Smooth muscle cell (in vitro differentiated cells): Measurements from ENCODE around the gene ELOVL1. TPM values are rescaled to one million over a fixed set of nuclear protein-coding genes. Genes with fewer than 3 reads are reported as not detected.

Experiments
- DNase-seq: peaks from one replicate; lab custom pipeline; 2025; ENCODE audit not compliant: unreplicated experiment; lab: John Stamatoyannopoulos, UW
- H2AFZ ChIP-seq: fragments of 200-600 bp; sonication (generic); 2 replicates; pipeline ENCODE4 v1.6.0; 2016; ENCODE audit warnings: antibody characterized with exemption, low read depth, mild to moderate bottlenecking
- H3F3A ChIP-seq: fragments of 200-600 bp; sonication (generic); 2 replicates; pipeline ENCODE4 v1.6.0; 2017; ENCODE audit warnings: antibody characterized with exemption, low read depth
- H3K27ac ChIP-seq: fragments of 200-600 bp; sonication (generic); 2 replicates; pipeline ENCODE4 v1.5.1; 2016; ENCODE audit warnings: low read depth, mild to moderate bottlenecking
- H3K27me3 ChIP-seq: fragments of 200-600 bp; sonication (generic); 2 replicates; pipeline ENCODE4 v1.6.1; 2016; ENCODE audit warnings: low read depth, mild to moderate bottlenecking
- H3K36me3 ChIP-seq: fragments of 200-600 bp; sonication (generic); 2 replicates; pipeline ENCODE4 v1.5.1; 2016; ENCODE audit warnings: low read depth
- H3K4me1 ChIP-seq: fragments of 200-600 bp; sonication (generic); 2 replicates; pipeline ENCODE4 v1.5.1; 2016; ENCODE audit warnings: low read depth
- H3K4me2 ChIP-seq: fragments of 200-600 bp; sonication (generic); 2 replicates; pipeline ENCODE4 v1.6.0; 2016; ENCODE audit warnings: mild to moderate bottlenecking
- H3K4me3 ChIP-seq: fragments of 200-600 bp; sonication (generic); 2 replicates; pipeline ENCODE4 v1.5.1; 2016; ENCODE audit warnings: mild to moderate bottlenecking
- H3K79me2 ChIP-seq: fragments of 200-600 bp; sonication (generic); 2 replicates; pipeline ENCODE4 v1.6.0; 2016; ENCODE audit warnings: low read depth, mild to moderate bottlenecking
- H3K9ac ChIP-seq: fragments of 200-600 bp; sonication (generic); 2 replicates; pipeline ENCODE4 v1.6.0; 2016; ENCODE audit warnings: low read depth
- H3K9me3 ChIP-seq: fragments of 200-600 bp; sonication (generic); replicated peaks from 2 replicates; pipeline ENCODE4 v1.5.1; 2016; ENCODE audit warnings: low read depth
- H4K20me1 ChIP-seq: fragments of 200-600 bp; sonication (generic); 2 replicates; pipeline ENCODE4 v1.6.0; 2016; ENCODE audit warnings: low read depth
- CTCF ChIP-seq: fragments of 200-600 bp; sonication (generic); IDR thresholded peaks from 2 replicates; pipeline ENCODE4 v1.5.1; 2017; ENCODE audit warnings: borderline replicate concordance, mild to moderate bottlenecking, antibody characterized with exemption; ENCODE audit not compliant: insufficient read depth, poor library complexity, severe bottlenecking
- WGBS: methylation state at CpG from one replicate; pipeline ENCODE4 v1.1.7; 2016; ENCODE audit warnings: low lambda C conversion rate; 5-methylcytosine and 5-hydroxymethylcytosine counted together
- polyA plus RNA-seq: library from polyadenylated mRNA; unstranded; fragments of >200 nt; fragmentation: Nextera tagmentation; extraction: Ambion mirVana; gene quantifications from 2 replicates; pipeline ENCODE4 v1.2.1, GENCODE V29; 2016
- total RNA-seq: library from RNA; depleted of rRNA; stranded (reverse); fragments of >200 nt; gene quantifications from 2 replicates; pipeline ENCODE4 v1.2.3, GENCODE V29; 2014

Gene ELOVL1
- total and polyA plus RNA-seq, 2 experiments from 2014 or later, result 101 to 109 TPM

GRCh38 chr1:43388613-43389012, 20.8 kb upstream of the ELOVL1 start:
- H3K27me3 ChIP-seq, result no peaks in the 10 kb centered on the region
- H3K79me2 ChIP-seq, result peaks cover 56% of the 10 kb centered on the region
- H2AFZ ChIP-seq, result no peak overlapping the region
- peaks cover 16% of the 10 kb centered on the region for H3K4me1 ChIP-seq
- H4K20me1 ChIP-seq, result peaks cover 27% of the 10 kb centered on the region
- H3K27ac ChIP-seq, result peak overlapping the region; percentile 64
- peaks cover 5% of the 10 kb centered on the region for H3K36me3 ChIP-seq
- H3F3A ChIP-seq, result no peaks in the 10 kb centered on the region
- WGBS, result 70% methylated on average over 3 of the region's 3 CpGs
- H3K4me2 ChIP-seq, result peak overlapping the region; percentile 91
- TF ChIP-seq CTCF, result no peak
- H3K9ac ChIP-seq, result peak overlapping the region; percentile 83
- no peaks in the 10 kb centered on the region for H3K9me3 ChIP-seq
- H3K4me3 ChIP-seq, result peak overlapping the region; percentile 74
- DNase-seq, result no peak

- DNase-seq, result no peak
- Histone ChIP-seq H3K4me1 (peaks cover 16% of the 10 kb centered on the region), H3K27ac (peak overlapping the region; percentile 64), H3K9ac (peak overlapping the region; percentile 83), H3K27me3 (no peaks in the 10 kb centered on the region), H3K4me2 (peak overlapping the region; percentile 91), H2AFZ (no peak overlapping the region), H3K4me3 (peak overlapping the region; percentile 74), H3K9me3 (no peaks in the 10 kb centered on the region), H4K20me1 (peaks cover 27% of the 10 kb centered on the region), H3K79me2 (peaks cover 51% of the 10 kb centered on the region), H3K36me3 (peaks cover 5% of the 10 kb centered on the region), H3F3A (no peaks in the 10 kb centered on the region)
- 83% methylated on average over 4 of the region's 4 CpGs for whole genome bisulfite sequencing
- TF ChIP-seq CTCF, result no peak
These were observed 20.3 kb upstream of the ELOVL1 start for GRCh38 chr1:43387976-43388599.

GRCh38 chr1:43386676-43387075, 18.9 kb upstream of the ELOVL1 start:
- Histone ChIP-seq H3K79me2 (peaks cover 42% of the 10 kb centered on the region), H4K20me1 (peaks cover 27% of the 10 kb centered on the region), H3K9ac (no peak overlapping the region), H3K36me3 (peaks cover 5% of the 10 kb centered on the region), H3K4me1 (peaks cover 16% of the 10 kb centered on the region), H3K4me3 (no peak overlapping the region), H3K4me2 (no peak overlapping the region), H3K27ac (peak overlapping the region; percentile 64), H3K27me3 (no peaks in the 10 kb centered on the region), H2AFZ (no peak overlapping the region), H3K9me3 (no peaks in the 10 kb centered on the region), H3F3A (no peaks in the 10 kb centered on the region)
- no peak for TF ChIP-seq CTCF
- WGBS, result 97% methylated on average over 6 of the region's 6 CpGs
- DNase-seq, result no peak

- H3K9me3 ChIP-seq, result no peaks in the 10 kb centered on the region
- no peaks in the 10 kb centered on the region for H3K27me3 ChIP-seq
- no peak overlapping the region for H2AFZ ChIP-seq
- H3K4me1 ChIP-seq, result peaks cover 3% of the 10 kb centered on the region
- no peak overlapping the region for H3K4me2 ChIP-seq
- H3K27ac ChIP-seq, result no peak overlapping the region
- WGBS, result 100% methylated on average over 2 of the region's 2 CpGs
- no peak for TF ChIP-seq CTCF
- H4K20me1 ChIP-seq, result peaks cover 23% of the 10 kb centered on the region
- H3K36me3 ChIP-seq, result peaks cover 5% of the 10 kb centered on the region
- H3K9ac ChIP-seq, result no peak overlapping the region
- peaks cover 15% of the 10 kb centered on the region for H3K79me2 ChIP-seq
- DNase-seq, result no peak
- no peaks in the 10 kb centered on the region for H3F3A ChIP-seq
- no peak overlapping the region for H3K4me3 ChIP-seq
These were observed 15.6 kb upstream of the ELOVL1 start for GRCh38 chr1:43383449-43383848.
